Caki2 (cell line): ENCODE results near the gene CHST11. TPM values are rescaled to one million over a fixed set of nuclear protein-coding genes. Genes with fewer than 3 reads are reported as not detected.

ENCODE experiments used
- DNase-seq: peaks from one replicate; pipeline ENCODE4 v3.0.0-alpha.2; 2015; ENCODE audit warnings: low read depth
- in situ Hi-C: cut with HindIII; loops from 2 replicates; pipeline ENCODE4 v1.10.0; 2016; ENCODE audit warnings: low sequenced_read_pairs, low pct_unique_long_range_greater_than_20kb, mixed read lengths
- total RNA-seq: library from RNA; depleted of rRNA; stranded (reverse); fragments of >200 nt; shearing (Covaris generic); gene quantifications from 2 replicates; pipeline ENCODE4 v1.2.3, GENCODE V29; 2014; ENCODE audit warnings: low replicate concordance

CHST11 gene
- total RNA-seq, 1 experiment from 2014 or later = 51.3 TPM

DNA sequence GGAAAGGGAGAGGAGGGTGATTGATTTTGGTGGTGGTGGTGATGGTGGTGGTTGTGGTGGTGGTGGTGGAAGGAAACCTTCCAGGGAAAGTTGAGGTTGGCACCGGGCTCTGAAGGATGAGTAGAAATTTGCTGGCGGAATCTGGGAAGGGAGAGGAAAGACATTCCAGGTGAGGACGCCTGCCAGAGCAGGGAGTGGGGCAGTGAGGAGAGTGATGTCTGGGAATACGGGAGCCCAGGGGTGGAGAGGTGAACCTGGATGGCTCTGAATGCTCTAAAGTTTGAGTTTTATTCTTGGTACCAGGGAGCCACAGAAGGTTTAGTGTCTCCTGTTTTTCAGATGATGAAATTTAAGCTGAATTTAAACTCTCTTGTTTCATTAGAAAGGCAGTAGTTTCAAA is 16.0 kb downstream of the CHST11 start:
- in situ Hi-C loops = no loop called here
- no peak for DNase-seq

DNA sequence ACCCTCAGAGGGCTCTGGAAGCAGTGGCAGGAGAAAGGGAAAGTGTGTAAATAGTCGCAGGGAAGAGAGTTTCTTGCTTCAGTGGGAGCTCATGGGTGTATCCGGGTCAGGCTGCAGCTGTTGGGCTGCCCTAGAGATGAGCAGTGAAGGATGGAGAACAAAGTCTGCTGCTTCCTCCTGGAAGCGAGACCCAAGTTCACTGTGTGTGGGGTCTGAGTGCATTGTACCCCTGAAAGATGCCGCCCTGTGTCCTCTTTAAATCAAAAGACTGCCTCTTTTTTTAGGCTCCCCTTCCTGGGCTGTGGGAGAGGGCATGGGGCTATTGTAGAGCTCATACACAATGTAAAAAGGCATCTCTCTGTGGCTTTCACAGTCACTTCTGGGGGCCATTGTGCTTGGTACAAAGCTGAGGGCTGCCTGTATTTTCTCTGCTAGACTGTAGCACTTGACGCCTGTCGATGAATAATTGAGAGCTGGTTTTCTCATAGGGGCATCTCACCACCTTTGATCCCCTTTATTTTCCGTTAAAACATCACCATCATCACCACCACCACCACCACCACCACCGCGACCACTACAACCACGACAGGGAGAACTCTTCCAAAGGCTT is 16.7 kb downstream of the CHST11 start:
- in situ Hi-C loops = no loop called here
- DNase-seq = no peak

DNA sequence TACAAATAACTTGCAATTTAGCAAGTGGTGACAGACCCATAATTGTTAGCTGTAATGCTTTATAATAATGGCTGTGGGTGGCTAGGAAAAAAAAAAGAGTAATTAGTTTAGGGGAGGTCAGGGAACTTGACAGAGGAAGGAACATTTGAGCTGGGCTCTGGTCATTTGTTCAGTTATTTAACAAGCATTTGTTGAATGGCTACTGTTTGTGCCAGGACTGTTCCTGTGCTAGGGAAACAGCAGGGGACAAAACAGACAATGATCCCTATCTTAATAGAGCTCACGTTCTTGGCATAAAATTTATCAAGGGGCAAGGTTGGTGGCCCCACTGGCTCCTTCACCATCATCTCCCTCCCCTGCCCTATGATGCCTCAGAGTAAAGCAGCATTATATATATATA is 18.5 kb downstream of the CHST11 start:
- in situ Hi-C loops = no loop called here
- no peak for DNase-seq

DNA sequence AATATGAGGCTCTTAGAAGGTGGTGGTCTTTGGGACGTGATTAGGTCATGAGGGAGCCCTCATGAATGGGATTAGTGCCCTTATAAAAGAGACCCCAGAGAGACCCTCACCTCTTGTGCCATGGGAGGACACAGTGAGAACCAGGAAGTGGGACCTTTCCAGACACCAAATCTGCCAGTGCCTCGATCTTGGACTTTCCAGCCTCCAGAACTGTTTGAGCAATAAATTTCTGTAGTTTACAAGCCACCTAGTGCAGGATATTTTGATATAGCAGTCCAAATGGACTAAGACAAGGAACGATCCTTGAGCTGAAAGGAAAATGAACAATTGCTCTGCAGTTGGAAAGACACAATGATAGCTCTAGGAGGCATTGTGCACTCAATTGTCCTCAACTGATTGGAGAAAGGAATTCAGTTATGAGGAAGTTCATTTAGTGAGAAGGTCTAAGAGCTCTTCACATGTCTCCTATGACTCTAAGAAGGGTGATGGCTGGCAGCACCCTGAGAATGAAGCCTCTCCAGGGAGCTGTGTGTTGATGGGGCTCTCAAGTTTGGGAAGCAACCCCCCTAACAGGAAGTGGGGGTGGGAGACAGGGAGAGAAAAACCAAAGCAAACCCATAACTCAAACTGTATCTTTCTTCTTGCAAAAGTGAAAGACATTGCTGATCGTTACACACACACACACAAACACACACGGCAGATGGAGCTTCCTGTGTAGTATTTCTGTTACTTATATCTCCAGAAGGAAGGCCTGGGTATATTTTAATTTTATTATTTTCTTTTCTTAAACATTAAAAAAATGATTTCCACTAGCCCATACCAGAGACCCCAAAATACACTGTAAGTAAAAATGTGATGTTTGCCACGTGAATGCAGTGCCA is 21.0 kb downstream of the CHST11 start:
- DNase-seq = no peak
- in situ Hi-C loops = no loop called here

DNA sequence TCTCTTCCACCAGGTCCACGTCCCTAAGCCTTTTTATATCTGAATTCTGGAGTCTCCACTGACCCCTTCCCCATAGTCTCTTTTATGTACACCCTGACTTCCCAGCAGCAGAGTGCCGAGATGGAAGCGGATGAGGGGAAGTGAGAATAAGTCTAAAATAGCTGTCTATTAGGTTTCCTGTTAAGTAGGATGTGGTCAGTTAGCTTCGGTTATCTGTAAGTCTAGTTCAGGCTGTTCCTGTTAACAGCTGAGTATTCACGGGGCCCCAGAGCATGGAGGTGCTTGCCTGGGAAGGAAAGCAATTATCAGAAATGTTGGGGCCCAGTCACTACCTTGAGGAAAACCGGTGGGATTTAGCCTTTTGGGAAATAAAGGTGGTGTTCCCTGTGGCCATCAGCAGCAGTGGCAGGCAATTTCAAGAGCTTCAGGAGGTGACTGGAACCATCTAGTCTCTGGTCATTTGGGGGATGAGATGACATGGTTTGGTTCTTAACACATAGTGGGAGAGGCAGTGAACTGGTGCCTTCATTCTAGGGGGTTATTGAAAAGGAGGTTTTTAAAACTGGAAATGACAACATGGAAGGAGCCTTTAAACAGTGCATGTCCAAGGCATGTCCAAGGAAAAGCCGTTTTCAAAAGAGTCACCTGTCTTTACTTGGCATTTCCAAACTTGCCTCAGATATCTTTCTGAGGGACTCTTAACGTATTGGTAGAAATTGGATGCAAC is 21.8 kb downstream of the CHST11 start:
- in situ Hi-C loops = no loop called here
- DNase-seq = no peak

GRCh38 chr12:104479123-104479662 is 22.4 kb downstream of the CHST11 start:
- DNase-seq = no peak
- in situ Hi-C loops = no loop called here

- no peak for DNase-seq
- in situ Hi-C loops = no loop called here
These were observed 23.3 kb downstream of the CHST11 start for GRCh38 chr12:104480012-104480411.

DNA sequence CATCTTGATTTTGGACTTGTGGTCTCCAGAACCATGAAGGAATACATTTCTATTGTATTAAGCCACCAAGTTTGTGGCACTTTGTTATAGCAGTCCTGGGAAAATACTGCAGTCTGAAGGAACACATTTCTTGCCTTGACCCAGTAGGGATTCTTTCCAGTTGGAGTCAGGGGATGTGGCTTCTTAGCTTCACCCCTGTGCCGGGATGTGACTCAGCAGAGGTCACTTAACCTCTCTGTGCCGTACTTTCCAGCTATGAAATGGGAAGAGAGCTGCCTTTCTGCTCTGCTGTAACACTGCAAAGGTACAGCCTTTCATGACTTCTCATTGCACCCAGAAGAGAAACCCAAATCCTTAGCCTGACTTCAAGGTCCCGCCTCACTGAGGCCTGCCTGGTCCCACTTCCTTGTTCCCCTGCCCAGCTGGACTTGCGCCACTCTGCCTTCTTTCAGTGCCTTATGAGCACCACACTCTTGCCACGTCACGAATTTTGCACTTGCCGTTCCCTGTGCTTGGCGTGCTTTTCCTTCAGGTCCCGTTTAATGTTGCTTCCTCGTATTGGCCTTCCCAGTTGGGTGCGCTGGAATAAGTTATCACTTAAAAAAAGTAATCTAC is 24.2 kb downstream of the CHST11 start:
- in situ Hi-C loops = no loop called here
- DNase-seq = no peak

- DNase-seq = no peak
- in situ Hi-C loops = no loop called here
These were observed 25.4 kb downstream of the CHST11 start for GRCh38 chr12:104482113-104482512.

DNA sequence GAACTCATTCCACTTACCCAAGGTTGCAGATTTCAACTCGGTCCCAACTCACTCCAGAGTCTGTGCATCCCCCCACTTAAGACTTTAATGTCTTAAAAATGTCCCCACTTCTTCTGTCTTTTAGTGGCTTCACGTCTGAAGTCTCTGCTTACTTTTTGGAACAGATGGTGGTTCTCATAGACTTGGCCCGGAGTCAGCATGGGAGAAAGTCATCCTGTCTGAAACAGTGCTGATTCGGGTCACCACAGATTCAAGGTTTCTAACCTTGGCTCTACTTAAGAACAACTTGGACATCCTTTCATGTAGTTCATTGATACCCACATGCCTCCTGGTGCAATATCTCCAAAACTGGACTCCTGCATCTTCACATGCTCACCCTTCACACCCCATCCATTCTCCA is 26.0 kb downstream of the CHST11 start:
- DNase-seq = no peak
- in situ Hi-C loops = no loop called here

DNA sequence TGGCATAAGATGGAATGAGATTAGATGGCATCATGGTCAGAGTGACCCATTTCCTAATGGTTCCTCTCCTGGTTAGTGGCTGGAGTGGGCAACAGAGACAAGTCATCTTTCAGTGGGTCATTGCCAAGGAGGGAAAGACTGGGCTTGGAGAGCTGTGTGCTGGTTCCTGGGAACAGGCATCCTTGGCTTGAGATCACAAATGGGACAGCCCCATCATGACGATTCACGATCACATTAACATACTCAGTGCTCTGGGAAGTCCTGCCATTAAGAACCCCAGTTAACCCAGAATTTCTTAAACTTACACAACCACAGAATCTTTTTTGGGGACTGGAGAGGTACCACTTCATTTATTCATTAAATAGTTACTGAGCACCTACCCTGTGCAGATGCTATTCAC is 27.3 kb downstream of the CHST11 start:
- no peak for DNase-seq
- in situ Hi-C loops = no loop called here

DNA sequence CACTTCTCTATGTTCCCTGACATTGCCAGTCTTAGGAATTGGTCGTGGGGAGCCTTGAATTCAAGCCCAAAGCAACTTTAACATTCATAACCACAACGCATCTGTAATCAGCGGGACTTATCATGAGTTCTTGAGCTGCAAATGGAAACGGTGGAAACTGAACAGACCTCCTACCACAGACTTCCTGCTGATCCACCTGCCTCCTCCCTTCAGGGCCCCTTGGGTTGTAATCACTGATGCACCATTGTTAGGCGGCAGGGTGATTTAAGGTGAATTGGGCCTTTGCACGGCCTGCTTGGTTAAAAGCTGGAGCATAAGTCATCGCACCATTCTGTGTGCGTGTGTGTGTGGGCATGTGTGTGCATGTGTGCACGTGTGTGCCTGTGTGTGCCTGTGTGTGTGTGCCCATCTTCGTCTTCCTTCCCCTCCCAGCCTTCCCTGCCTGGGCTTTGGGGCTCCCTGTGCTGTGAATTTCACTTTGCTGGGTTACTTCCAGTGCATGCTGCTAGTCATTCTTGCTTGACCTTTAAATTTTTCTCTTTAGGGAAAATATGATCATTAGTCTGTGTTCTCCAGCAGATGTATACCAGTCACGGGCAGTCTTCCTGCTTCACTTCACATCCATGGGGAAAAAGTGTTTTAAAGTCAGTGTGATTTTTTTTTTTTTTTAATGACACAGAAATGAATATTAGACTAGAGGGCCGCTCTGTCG is 29.1 kb downstream of the CHST11 start:
- in situ Hi-C loops = no loop called here
- DNase-seq = no peak

GRCh38 chr12:104486363-104486750 is 29.6 kb downstream of the CHST11 start:
- in situ Hi-C loops = no loop called here
- no peak for DNase-seq

DNA sequence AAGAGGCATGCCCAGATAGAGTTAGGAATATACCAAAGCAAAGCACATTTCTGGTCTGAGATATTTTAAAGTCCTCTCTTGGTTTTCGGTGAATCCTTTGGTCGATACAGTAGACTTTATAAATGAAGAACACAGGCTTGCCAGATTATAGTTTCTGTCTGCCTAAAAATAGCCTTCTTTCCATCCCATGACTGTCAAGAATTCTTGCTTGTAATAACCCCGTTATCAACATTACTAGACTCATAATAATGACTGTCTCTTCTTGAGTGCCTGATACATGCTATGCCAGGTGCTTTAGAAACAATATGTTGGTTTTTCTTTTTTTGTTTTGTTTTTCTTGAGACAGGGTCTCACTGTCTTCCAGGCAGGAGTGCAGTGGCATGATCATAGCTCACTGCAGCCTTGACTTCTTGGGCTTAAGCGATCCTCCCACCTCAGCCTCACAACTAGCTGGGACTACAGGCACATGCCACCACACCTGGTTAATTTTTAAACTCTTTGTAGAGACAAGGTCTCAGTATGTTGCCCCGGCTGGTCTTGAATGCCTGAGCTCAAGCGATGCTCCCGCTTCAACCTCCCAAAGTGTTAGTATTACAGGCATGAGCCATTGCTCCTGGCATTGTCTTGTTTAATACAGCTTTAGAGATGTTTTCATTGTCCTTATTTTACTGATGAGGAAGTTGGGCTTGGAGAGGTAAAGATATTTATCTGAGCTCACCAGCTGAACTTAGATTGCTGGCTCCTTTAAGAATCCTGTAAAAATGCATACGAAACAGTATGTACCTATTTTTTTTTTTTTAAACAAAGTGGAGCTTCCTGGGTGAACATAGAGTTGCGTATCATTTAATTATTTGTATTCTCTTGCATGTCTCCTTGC is 30.4 kb downstream of the CHST11 start:
- peak; percentile 21 for DNase-seq
- in situ Hi-C loops = no loop called here

GRCh38 chr12:104488374-104488773 is 31.6 kb downstream of the CHST11 start:
- no peak for DNase-seq
- in situ Hi-C loops = no loop called here

GRCh38 chr12:104490186-104490585 is 33.4 kb downstream of the CHST11 start:
- in situ Hi-C loops = no loop called here
- no peak for DNase-seq

- no peak for DNase-seq
- in situ Hi-C loops = no loop called here
These were observed 34.1 kb downstream of the CHST11 start for GRCh38 chr12:104490850-104491249.
